Right ventricle myocardium superior (tissue), 1 donor: Measurements from ENCODE around the gene CXCL17. TPM values are rescaled to one million over a fixed set of nuclear protein-coding genes. Genes with fewer than 3 reads are reported as not detected.

Source experiments
- ATAC-seq: fragments of 200-7000 bp; cut with Tn5 transposase; one replicate; pipeline ENCODE4 v1.9.1; 2020; ENCODE audit warnings: mild to moderate bottlenecking; ENCODE audit not compliant: poor library complexity
- DNase-seq: peaks from one replicate; pipeline ENCODE4 v3.0.0-alpha.2; 2020
- intact Hi-C: fragments of 100-400 bp; cut with DNase I; formaldehyde crosslinking; loops from one replicate; pipeline ENCODE4 v1.11.2; 2022
- total RNA-seq: library from RNA; stranded (reverse); fragmentation: NEBNext Ultra II Directional; extraction: Animal tissue kit (Norgen Biotek cat#: 25700); gene quantifications from one replicate; pipeline ENCODE4 v1.2.1, GENCODE V29; 2021
- donor health status: DM: no; HTN: yes; CAD: no; lungs with severe emphysema.

CXCL17 gene
- total RNA-seq, 1 donor from 2014 or later, result not detected

DNA sequence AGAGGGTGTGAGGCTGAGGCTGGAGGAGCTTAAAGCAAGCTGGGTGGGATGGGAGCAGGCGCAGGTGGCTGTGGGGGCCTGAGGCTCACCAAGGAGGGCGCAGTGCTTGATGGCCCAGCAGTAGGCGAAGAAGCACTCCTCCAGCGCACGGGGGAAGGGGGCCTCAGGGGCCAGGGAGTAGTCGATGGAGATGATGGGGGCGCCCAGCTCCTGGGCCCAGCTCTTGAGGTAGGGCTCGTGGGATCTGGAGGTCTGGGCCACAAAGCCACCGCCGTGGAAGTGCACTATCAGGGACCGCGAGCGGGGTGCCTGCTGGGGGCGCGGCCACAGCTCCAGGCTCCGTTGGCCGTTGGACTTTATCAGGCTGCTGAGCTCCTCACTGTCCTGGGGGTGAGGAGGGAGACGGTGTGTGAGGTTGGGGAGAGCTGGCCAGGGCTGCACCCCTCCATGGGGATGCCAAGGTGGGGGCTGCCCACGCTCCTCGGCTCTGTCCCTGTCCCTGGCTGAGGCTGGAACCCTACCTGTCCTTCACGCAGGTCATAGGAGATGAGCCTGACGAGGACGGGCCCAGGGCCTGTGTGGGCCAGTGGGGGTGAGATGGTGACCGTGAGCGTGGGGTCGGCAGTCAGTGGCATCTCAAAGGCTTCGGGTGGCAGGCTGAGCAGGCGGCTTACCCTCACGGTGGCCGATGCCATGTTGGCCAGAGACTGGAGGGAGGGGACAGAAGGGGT is 35.5 kb downstream of the CXCL17 start:
- ATAC-seq (no peak), DNase-seq (no peak)
- intact Hi-C loops, result no loop called here

GRCh38 chr19:42406111-42406510 is 36.6 kb downstream of the CXCL17 start:
- intact Hi-C loops, result no loop called here
- ATAC-seq, result no peak
- no peak for DNase-seq

- DNase-seq (no peak), ATAC-seq (no peak)
- intact Hi-C loops, result no loop called here
These were observed 39.2 kb downstream of the CXCL17 start for GRCh38 chr19:42403586-42403985.

DNA sequence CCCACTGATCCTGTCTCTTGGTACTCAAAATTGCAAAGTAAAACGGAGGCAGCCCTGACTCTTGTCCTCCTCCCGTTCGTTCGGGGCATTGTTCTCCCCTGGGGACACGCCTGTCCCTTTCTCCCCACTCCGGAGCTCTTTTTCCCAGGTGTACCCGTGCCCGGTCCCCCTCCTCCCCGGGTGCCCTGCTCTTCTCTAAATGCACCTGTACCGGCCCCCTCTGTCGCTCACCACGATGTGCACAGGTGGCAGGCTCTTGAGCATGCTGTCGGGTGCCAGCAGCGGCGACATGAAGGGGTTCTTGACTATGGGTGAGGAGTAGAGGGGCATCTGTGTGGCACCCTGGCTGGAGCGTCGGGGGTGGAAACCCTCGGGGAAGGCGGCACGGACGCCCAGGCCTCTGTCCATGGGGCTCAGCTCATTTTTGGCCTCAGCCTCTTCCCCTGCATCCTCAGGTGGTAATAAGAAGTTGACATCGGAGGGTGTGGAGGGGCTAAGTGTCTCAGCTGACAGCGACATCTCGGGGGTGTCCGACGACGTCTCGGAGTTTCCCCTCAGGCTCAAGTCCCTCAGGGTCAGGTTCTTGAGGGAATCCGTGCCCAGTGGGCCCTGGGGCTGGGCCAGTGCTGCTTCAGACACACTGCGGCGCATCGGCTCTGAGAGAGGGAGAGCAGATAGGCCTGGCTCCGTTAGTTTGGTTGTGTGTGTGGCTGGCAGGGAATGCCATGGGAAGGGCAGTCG is 40.2 kb downstream of the CXCL17 start:
- no peak for DNase-seq
- ATAC-seq, result peak; percentile 2
- intact Hi-C loops, result no loop called here

DNA sequence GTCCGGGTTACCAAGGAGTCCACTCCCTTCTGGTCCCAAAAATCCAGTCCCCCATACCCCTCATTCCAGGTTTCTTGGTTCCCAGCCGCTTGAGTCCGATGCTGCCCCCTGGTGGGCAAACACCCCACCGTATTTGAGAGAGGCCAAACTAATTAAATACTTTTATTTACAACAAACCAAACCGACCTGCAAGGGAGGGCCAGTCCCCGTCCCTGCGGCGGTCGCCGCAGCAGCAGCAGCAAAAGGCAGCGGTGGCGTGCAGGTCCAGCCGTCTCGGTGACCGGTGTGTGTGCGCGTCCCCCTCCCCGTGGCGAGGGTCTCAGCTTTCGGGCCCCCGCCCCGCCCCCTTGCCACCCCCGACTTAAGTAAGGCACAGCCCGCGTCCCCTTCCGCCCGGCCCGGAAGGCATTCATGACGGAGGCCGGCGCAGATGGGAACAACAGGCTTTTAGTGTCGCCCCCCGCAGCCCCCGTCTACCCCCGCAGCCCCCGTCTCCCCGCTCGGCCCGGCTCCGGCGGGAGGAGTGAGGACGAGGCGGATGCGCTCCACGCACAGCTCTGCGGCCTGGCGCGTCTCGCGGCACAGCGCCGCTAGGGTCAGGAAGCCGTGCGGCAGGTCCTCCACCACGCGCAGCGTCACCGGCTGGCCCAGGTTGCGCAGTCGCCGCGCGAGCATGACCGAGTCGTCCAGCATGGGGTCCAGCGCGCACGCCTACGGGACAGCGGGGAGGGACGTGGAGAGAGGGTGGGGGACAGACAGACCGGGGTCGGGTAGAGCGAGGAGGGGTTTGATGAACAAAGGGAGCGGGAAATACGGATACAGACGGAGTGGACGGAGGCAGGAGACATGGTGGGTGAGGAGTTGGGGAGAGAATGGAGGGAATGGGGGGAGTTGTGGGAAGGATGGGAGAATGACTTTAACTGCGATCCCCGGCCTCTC is 41.1 kb downstream of the CXCL17 start:
- ATAC-seq (peak; percentile 76), DNase-seq (peak; percentile 90)
- intact Hi-C loops, result no loop called here

DNA sequence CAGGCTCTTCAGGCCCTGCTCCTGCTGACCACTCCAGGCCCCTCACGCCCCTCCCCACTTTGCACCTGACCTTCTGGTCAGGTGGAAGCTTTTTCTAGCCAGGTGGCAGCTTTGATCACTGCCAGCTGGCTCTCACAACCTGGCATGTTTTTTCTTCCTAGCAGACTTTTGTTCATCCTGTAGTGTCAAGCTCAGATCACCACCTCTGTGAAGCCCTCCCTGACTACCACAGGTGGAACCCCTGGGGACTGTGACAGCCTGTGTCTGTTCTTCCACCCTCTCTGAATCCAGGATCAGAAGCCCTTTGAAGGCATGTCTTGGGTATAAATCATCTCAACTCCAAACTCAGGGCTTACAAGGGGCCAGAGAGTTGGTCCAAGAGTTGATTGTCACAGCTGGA is 42.3 kb downstream of the CXCL17 start:
- no peak for DNase-seq
- intact Hi-C loops, result no loop called here

GRCh38 chr19:42397263-42398166 is 45.2 kb downstream of the CXCL17 start:
- ATAC-seq (no peak), DNase-seq (no peak)
- intact Hi-C loops, result no loop called here

More for the DNA sequence above, 42.3 kb downstream of the CXCL17 start:
- ATAC-seq, result no peak

GRCh38 chr19:42396381-42397262 is 46.1 kb downstream of the CXCL17 start:
- DNase-seq, result peak; percentile 99
- ATAC-seq, result peak; percentile 96
- intact Hi-C loops, result no loop called here

- DNase-seq, result no peak
- ATAC-seq, result no peak
- intact Hi-C loops, result no loop called here
These were observed 48.0 kb downstream of the CXCL17 start for GRCh38 chr19:42394751-42395150.

DNA sequence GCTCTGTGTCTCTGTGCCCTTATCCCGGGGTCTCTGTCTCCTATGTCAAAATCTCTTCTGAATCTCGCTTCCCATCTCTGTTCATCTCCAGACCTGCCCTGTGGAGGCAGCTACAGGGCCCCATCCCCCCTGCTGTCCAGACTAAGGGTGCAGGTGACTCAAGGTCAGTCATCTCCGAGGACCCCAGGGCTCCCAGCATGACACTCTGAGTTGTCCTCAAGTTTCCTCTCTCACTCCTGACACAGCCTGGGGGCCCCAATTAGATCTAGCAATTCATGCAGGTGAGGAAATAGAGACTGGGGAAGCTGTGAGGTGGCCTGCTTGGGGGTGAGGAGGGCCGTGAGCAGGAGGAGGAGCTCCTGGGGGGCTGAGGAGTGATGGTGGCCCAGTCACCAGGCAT is 50.6 kb downstream of the CXCL17 start:
- no peak for DNase-seq
- intact Hi-C loops, result no loop called here
- no peak for ATAC-seq

- ATAC-seq (no peak), DNase-seq (no peak)
- intact Hi-C loops, result no loop called here
These were observed 52.8 kb downstream of the CXCL17 start, which contains the start of gene CNFN for GRCh38 chr19:42389899-42390298. CNFN (minus strand) TSS chr19:42390297; CDS start chr19:42389037, 1,260 bp downstream.

- no peak for DNase-seq
- ATAC-seq, result no peak
- intact Hi-C loops, result no loop called here
These were observed 53.8 kb downstream of the CXCL17 start for GRCh38 chr19:42388851-42389489.

DNA sequence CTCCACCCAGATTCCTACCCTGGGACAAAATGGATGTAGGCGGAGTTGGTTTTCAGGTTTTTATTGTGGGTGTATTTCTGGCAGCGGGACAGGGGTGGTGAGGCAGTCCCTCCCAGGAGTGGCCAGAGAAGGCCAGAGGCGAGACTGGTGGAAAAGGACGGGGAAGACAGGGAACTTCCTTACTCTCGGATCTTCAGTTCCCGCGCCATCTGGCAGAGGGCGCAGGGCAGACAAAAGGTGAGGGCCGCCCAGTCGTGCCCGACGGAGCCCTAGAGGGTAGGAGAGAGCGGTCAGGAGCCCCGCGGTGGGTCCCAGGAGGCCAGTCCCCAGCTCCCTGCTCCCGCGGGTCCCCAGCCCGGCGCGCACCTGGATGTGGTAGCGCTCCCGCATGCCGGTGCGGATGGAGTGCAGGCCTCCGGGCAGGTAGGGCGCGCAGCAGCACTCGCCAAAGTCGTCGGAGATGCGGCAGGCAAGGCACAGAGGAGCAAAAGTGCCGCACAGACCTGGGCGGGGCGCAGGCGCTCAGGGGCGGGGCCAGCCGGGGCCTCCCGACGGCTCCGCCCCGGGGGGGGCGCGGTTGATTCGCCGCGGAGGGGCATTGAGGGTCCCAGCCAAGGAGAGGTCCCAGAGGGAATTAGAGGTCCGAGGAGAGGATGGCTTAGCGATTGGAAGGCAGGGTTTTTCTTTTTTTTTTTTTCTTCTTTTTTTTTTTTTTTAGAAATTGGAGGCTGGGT is 55.6 kb downstream of the CXCL17 start:
- DNase-seq (peak; percentile 78), ATAC-seq (peak; percentile 90)
- intact Hi-C loops, result no loop called here

GRCh38 chr19:42380155-42380554 is 62.6 kb downstream of the CXCL17 start:
- DNase-seq (no peak), ATAC-seq (no peak)
- intact Hi-C loops, result no loop called here
